Measurements from ENCODE around the gene KIAA1217. TPM values are rescaled to one million over a fixed set of nuclear protein-coding genes. Genes with fewer than 3 reads are reported as not detected.

The KIAA1217 gene
- total and polyA plus RNA-seq, 2 of the 4 experiments (the other 2 are of a cell fraction) = 3.4 to 4.4 TPM

GRCh38 chr10:24531439-24531838 lies 322.5 kb downstream of the KIAA1217 start:
- BruUV-seq (replicated peaks) = no TSS peak
- Histone ChIP-seq H2BK5ac (ENCODE audit: low read depth, low read length, poor library complexity, severe bottlenecking) (no peak overlapping the region), H4K5ac (ENCODE audit: low read depth, low read length) (no peak overlapping the region), H3K9ac (ENCODE audit: low read depth, low read length) (no peak overlapping the region), H3K9me3 (ENCODE audit: control insufficient read depth, insufficient read depth, low read length) (no peaks in the 10 kb centered on the region), H2BK120ac (ENCODE audit: low read depth, low read length) (no peak overlapping the region), H3K27me3 (ENCODE audit: control insufficient read depth, insufficient read depth, low read length) (no peaks in the 10 kb centered on the region), H3K4me2 (ENCODE audit: low read depth, low read length) (no peak overlapping the region), H3K27ac (ENCODE audit: insufficient read depth, low read length) (no peak overlapping the region), H3K36me3 (ENCODE audit: control insufficient read depth, insufficient read depth, low read length) (peaks cover 30% of the 10 kb centered on the region), H2BK20ac (ENCODE audit: low read depth, low read length) (no peak overlapping the region), H3K9me1 (ENCODE audit: insufficient read depth, low read length) (no peaks in the 10 kb centered on the region), H3K4me3 (ENCODE audit: insufficient read depth, low read depth, low read length) (no peak overlapping the region), H3K4me1 (ENCODE audit: control insufficient read depth, insufficient read depth, low read length) (no peaks in the 10 kb centered on the region), H2BK15ac (ENCODE audit: low read depth, low read length) (no peak overlapping the region), H3K4ac (ENCODE audit: low read depth, low read length) (no peak overlapping the region), H4K91ac (ENCODE audit: insufficient read depth, low read depth, low read length) (no peak overlapping the region), H3K18ac (ENCODE audit: low read depth, low read length) (no peak overlapping the region), H2AK5ac (ENCODE audit: low read depth, low read length) (no peak overlapping the region), H3K56ac (ENCODE audit: extremely low read depth, insufficient read depth, low read length) (no peak overlapping the region), H2AK9ac (replicated peaks; ENCODE audit: low read depth, low read length, poor library complexity) (no peak overlapping the region), H3K79me1 (ENCODE audit: low read depth in 1 of 2, low read length in 2 of 2) (no peaks in the 10 kb centered on the region), H4K8ac (ENCODE audit: low read depth in 2 of 2, low read length in 2 of 2) (no peak overlapping the region), H2AFZ (replicated peaks; ENCODE audit: low read length, poor library complexity) (no peak overlapping the region), H4K20me1 (ENCODE audit: insufficient read depth, low read length) (no peaks in the 10 kb centered on the region), H3K14ac (replicated peaks; ENCODE audit: low read depth, low read length) (no peak overlapping the region), H3K23ac (ENCODE audit: low read depth, low read length) (no peak overlapping the region)
- no peak for DNase-seq
- TF ChIP-seq CHD1 (IDR thresholded peaks at IDR 0.05; ENCODE audit: low read depth, low read length) (no peak), MXI1 (IDR thresholded peaks at IDR 0.05; ENCODE audit: borderline replicate concordance, low read depth, low read length) (no peak), ELK1 (IDR thresholded peaks at IDR 0.05; ENCODE audit: borderline replicate concordance, low read depth, low read length) (no peak), CEBPB (IDR thresholded peaks at IDR 0.05; ENCODE audit: low read depth, low read length) (no peak), USF2 (IDR thresholded peaks at IDR 0.05; ENCODE audit: low read depth, low read length) (no peak), FOS (IDR thresholded peaks at IDR 0.05; ENCODE audit: low read depth, low read length) (no peak), SMC3 (IDR thresholded peaks at IDR 0.05; ENCODE audit: low read depth, low read length) (no peak), POLR2A (IDR thresholded peaks at IDR 0.05; ENCODE audit: low read depth, low read length) (no peak), CTCF (conservative IDR thresholded peaks at IDR 0.05; ENCODE audit: low read depth, low read length) (no peak), RFX5 (IDR thresholded peaks at IDR 0.05; ENCODE audit: low read depth, low read length) (no peak), MAZ (IDR thresholded peaks at IDR 0.05; ENCODE audit: borderline replicate concordance, low read depth, low read length) (no peak), MAFK (IDR thresholded peaks at IDR 0.05; ENCODE audit: low read depth, low read length) (no peak), NFE2L2 (IDR thresholded peaks at IDR 0.05; ENCODE audit: low read depth, low read length) (no peak), RAD21 (IDR thresholded peaks at IDR 0.05; ENCODE audit: low read length) (no peak), BHLHE40 (IDR thresholded peaks at IDR 0.05; ENCODE audit: low read depth, low read length) (no peak), RCOR1 (IDR thresholded peaks at IDR 0.05; ENCODE audit: insufficient replicate concordance, low read length) (no peak)
- ChIA-PET POLR2A (ENCODE audit: unreplicated experiment) (no interaction called here), CTCF (no interaction called here)
- WGBS, 2 experiments (ENCODE audit: extremely low coverage in 2 of 2, insufficient read length in 1 of 2) = no CpG with 5 or more reads among the region's 2 CpGs
- no peak for ATAC-seq (ENCODE audit: low read depth)
- dilution Hi-C loops (cut with HindIII; ENCODE audit: low sequenced_read_pairs, unreplicated experiment) (no loop called here), intact Hi-C loops (cut with micrococcal nuclease) (no loop called here), in situ Hi-C loops (cut with MboI; ENCODE audit: low sequenced_read_pairs) (no loop called here)
